LoVo (cell line): ENCODE measurements around the gene TARS3.

Experiments
- DNase-seq: peaks from one replicate; pipeline ENCODE4 v3.0.0-alpha.2; 2016; ENCODE audit warnings: low spot score

The TARS3 gene

GRCh38 chr15:101698314-101698713, 26.0 kb downstream of the TARS3 start:
- no peak for DNase-seq

GRCh38 chr15:101697488-101697887, 26.8 kb downstream of the TARS3 start:
- DNase-seq = no peak

- DNase-seq = no peak
Observed at GRCh38 chr15:101696829-101697228, 27.4 kb downstream of the TARS3 start.

GRCh38 chr15:101694261-101694660, 30.0 kb downstream of the TARS3 start:
- no peak for DNase-seq

GRCh38 chr15:101692801-101693598, 31.3 kb downstream of the TARS3 start:
- no peak for DNase-seq

GRCh38 chr15:101689901-101690300, 34.4 kb downstream of the TARS3 start:
- no peak for DNase-seq

- DNase-seq = no peak
Observed at GRCh38 chr15:101686718-101687117, 37.6 kb downstream of the TARS3 start.

GRCh38 chr15:101684877-101685276, 39.4 kb downstream of the TARS3 start:
- DNase-seq = no peak

DNA sequence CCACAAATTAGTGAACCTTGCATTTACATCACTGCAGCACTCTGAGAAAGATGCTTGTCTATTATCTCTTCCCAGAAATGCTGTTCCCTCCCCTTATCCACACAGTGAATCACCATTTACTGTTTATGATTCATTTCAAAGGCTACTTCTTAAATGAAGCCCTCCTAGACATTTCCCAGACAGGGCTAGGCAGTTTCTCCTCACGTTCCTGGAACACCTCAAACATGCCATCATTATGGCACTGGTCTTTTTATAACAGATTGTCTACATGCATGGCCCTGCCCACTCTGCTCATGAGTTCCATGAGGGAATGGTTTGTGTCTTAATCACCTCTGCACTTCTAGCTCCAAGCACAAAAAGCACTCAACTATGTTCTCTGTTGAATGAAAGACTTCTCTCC, 39.9 kb downstream of the TARS3 start:
- no peak for DNase-seq

DNA sequence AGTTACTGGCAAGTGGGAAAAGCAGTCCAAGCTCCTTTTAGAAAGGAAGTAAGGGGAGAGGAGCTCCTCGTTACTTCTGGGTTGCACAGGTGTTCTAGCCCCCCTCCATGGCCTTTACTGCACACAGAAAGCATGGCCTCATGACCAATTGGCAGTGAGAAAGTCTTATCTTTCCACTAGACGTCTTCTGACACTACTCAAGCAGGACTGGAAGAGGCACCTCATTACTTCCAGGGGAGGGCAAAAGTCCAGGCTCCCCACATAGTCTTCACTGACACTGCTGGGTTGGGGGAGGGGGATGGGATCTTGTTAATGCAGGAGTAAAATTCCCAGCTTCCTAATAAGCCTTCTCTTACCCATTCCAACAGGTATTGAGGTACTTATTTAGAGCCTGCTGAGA, 44.5 kb downstream of the TARS3 start:
- no peak for DNase-seq

DNA sequence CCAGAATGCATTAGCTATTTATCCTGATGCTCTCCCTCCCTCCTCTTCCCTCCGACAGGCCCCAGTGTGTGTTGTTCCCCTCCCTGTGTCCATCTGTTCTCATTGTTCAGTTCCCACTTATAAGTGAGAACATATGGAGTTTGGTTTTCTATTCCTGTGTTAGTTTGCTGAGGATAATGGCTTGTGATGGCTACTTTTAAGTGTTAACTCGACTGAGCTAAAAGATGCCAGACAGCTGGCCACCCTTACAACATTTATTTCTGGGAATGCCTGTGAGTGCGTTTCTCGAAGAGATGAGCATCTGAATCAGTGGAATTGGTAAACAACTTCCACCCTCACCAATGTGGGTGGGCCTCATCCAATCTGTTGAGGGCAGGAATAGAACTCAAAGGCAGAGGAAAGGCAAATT, 47.3 kb downstream of the TARS3 start:
- DNase-seq = no peak

DNA sequence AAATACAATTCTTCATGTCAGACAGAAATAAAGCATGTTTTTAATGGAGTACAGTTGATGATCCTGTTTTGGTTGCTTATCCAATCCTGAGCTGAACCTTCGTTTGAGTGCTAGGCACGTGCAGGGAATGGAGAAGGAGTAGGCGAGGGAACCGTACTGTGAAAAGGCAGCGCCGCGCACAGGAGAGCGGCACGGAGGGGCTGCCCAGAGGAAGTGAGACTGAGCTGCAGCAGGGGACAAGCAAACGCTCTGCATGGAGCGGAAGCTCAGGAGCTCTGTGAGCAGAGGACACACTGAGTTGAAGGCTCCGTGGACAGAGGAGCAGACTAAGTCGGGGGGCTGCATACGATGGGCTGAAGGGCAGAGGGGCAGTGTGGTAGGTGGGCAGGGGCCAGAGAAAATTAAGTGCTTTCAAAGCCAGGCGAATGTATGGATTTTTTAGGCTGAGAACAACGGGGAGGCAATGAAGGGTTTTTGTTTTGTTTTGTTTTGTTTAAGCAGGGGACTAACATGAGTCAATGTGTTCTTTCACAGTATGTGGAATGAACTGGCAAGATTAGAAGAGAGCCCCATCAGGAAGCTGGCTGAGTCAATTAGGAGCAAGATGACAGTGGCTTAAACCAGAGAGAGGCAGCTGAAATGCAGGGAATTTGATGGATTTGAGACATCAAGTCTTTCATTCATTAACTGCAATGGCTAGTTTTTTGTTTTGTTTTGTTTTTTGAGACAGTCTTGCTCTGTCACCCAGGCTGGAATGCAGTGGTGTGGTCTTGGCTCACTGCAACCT, 48.3 kb downstream of the TARS3 start:
- DNase-seq = no peak

- no peak for DNase-seq
Observed at GRCh38 chr15:101675015-101675414, 49.3 kb downstream of the TARS3 start.

DNA sequence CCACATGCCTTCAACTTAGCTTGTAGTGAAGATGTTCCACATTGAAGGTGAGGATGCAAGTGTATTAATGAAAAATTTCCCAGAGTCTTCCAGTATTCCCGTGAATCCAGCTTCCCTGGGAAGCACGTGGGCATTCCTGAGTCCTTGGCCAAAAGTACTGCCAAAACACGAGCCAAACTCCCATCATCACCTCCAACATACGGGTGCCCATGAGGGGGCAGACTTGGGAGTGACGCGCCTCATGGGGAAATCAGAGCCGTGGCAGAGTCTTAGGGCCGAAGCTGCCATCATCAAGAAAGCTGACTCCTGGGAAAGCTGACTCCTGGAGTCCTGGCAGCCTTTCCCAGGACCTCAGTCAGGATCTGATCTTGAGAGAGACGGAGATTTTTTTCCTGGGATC, 52.0 kb downstream of the TARS3 start:
- no peak for DNase-seq

GRCh38 chr15:101669744-101670143, 54.5 kb downstream of the TARS3 start:
- no peak for DNase-seq

DNA sequence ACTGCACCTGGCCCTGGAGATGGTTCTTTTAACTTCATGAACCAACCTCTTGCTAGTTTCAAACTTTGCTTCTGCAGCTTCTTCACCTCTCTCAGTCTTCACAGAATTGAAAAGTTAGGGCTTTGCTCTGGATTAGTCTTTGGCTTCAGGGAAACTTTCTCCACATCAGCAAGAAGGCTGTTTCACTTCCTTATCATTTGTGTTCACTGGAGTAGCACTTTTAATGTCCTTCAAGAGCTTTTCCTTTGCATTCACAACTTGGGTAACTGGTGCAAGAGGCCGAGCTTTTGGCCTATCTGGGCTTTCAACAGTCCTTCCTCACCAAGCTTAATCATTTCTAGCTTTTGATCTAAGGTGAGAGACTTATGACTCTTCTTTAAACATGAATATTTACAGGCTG, 56.4 kb downstream of the TARS3 start:
- DNase-seq = no peak

- no peak for DNase-seq
Observed at GRCh38 chr15:101664303-101664913, 59.9 kb downstream of the TARS3 start.

DNA sequence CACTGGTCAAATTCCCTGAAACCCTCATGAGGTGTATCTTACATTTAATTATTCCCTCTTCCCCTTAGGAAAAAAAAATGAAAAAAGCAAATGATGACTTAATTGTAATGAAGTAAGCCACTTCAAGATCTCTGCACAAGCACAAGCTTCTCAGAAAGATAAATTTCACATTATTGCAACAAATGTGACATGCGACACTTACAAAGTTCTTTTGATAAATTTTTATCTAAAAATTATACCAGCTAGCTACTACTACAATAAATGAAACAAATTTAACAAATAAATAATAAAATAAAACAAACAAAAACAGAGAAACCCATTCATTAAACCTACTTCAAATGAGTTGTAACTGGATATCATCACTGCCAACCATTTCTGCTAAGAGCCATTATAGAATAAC, 62.1 kb downstream of the TARS3 start:
- no peak for DNase-seq

GRCh38 chr15:101660005-101660404, 64.3 kb downstream of the TARS3 start:
- DNase-seq = no peak

DNA sequence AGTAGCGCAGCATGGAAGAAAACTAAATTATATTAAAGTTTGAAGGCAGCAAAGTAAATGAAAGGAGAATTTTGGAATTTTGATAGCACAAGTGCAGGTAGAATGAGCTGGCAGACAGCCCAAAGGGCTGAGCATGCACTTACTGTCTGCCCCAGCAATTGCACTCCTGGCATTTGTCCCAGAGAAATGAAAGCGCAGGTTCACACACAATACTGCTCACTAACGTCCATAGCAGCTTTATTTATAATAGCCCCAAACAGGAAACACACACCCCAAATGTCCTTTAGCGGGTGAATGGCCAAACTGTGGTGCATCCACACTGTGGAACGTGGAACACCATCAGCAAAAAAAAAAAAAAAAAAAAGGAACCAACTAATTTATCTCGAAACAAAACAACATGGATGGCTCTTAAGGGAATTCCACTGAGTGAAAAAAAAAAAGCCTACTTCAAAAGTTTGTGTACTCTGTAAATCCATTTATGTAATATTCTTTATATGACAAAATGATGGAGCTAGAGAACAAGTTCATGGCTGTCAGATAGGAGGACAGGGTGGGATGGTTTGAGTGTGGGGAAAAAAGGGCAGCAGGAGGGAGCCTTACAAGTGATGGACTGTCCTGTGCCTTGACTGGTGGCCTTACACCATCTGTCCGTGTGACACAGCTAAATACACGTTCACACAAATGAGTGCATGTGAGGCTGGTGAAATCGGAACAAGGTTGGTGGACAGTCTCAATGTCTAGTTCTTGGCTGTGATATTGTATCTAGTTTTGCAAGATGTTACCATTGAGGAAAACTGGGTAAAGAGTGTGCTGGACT, 66.1 kb downstream of the TARS3 start:
- DNase-seq = no peak

GRCh38 chr15:101657171-101657570, 67.1 kb downstream of the TARS3 start:
- DNase-seq = no peak
